Upper lobe of left lung (tissue), 6 donors: ENCODE data around the gene MANF. TPM values are rescaled to one million over a fixed set of nuclear protein-coding genes. Genes with fewer than 3 reads are reported as not detected.

ENCODE experiments used
- ATAC-seq, 2 donors: fragments of 200-7000 bp; cut with Tn5 transposase; one replicate each; pipeline ENCODE4 v1.9.1; 2022; ENCODE audit warnings: mild to moderate bottlenecking in 2 of 2, moderate library complexity in 2 of 2; ENCODE audit not compliant: low FRiP score in 2 of 2
- DNase-seq, 2 donors: peaks; one replicate each; pipeline ENCODE4 v3.0.0-alpha.2; 2019 to 2020
- H3K27ac ChIP-seq, 4 donors: fragments of 200-600 bp; sonication (generic); one replicate each; pipeline ENCODE4 v1.5.1; 2016 to 2019
- H3K27me3 ChIP-seq, 4 donors: fragments of 200-600 bp; sonication (generic); one replicate each; pipeline ENCODE4 v1.5.1; 2017 to 2019
- H3K36me3 ChIP-seq, 4 donors: fragments of 200-600 bp; sonication (generic); one replicate each; pipeline ENCODE4 v1.5.1; 2016 to 2019
- H3K4me1 ChIP-seq, 4 donors: fragments of 200-600 bp; sonication (generic); one replicate each; pipeline ENCODE4 v1.5.1; 2018 to 2019
- H3K4me3 ChIP-seq, 4 donors: fragments of 200-600 bp; sonication (generic); one replicate each; pipeline ENCODE4 v1.5.1; 2017 to 2019; ENCODE audit warnings: mild to moderate bottlenecking in 2 of 4, moderate library complexity in 1 of 4
- H3K9me3 ChIP-seq, 4 donors: fragments of 200-600 bp; sonication (generic); one replicate each; pipeline ENCODE4 v1.5.1; 2018 to 2019
- EP300 ChIP-seq, 4 donors: sonication (generic); formaldehyde crosslinking; IDR thresholded peaks; one replicate each; pipeline ENCODE4 v1.5.1; 2017; ENCODE audit warnings: antibody characterized with exemption in 4 of 4, control low read depth in 2 of 4
- POLR2A ChIP-seq, 4 donors: fragments of 450-650 bp; IDR thresholded peaks; one replicate each; pipeline ENCODE4 v1.5.1; 2016 to 2017; ENCODE audit warnings: antibody characterized with exemption in 4 of 4, mild to moderate bottlenecking in 2 of 4
- POLR2AphosphoS5 ChIP-seq, 2 donors: sonication (generic); formaldehyde crosslinking; IDR thresholded peaks; one replicate each; pipeline ENCODE4 v1.5.1; 2017; ENCODE audit warnings: antibody characterized with exemption in 2 of 2
- WGBS, 2 donors: methylation state at CpG; one replicate each; pipeline ENCODE4 v1.1.5; 2017 to 2018; 5-methylcytosine and 5-hydroxymethylcytosine counted together
- total RNA-seq, 6 donors: library from RNA; depleted of rRNA in 4 of 6; stranded (reverse); fragments of >200 nt in 4 of 6; gene quantifications; one replicate each; pipeline versions ENCODE4 v1.1.0 to v1.2.1, GENCODE V29; 2016 to 2021
- TF ChIP-seq, protein P1 (sequence below), 6 experiments: fragments of 450-650 bp in 4 of 6; fragments of 200-600 bp in 2 of 6; sonication (generic) in 2 of 6; IDR thresholded peaks; one replicate each; pipeline ENCODE4 v1.5.1; 2016 to 2019; ENCODE audit warnings: antibody characterized with exemption in 6 of 6
- donor health status: DM: no; HTN: no; CAD: no; lungs with moderate emphysema.
- donor health status: DM: no; HTN: yes; CAD: no; lungs with severe emphysema.

Gene MANF
- total RNA-seq, 6 donors from 2014 or later = 19.0 to 102 (median 54.5) TPM

- H3K27me3 ChIP-seq = no peaks in the 10 kb centered on the region
- H3K4me1 ChIP-seq = no peaks in the 10 kb centered on the region
- H3K27ac ChIP-seq = no peak overlapping the region
- H3K4me3 ChIP-seq = no peak overlapping the region
- 83 to 84% methylated on average over 8 of the region's 8 CpGs for WGBS, 2 donors
- no peak for TF ChIP-seq POLR2A (IDR thresholded peaks at IDR 0.05)
- TF ChIP-seq POLR2AphosphoS5 (IDR thresholded peaks at IDR 0.05) = no peak
- TF ChIP-seq, protein P1, sequence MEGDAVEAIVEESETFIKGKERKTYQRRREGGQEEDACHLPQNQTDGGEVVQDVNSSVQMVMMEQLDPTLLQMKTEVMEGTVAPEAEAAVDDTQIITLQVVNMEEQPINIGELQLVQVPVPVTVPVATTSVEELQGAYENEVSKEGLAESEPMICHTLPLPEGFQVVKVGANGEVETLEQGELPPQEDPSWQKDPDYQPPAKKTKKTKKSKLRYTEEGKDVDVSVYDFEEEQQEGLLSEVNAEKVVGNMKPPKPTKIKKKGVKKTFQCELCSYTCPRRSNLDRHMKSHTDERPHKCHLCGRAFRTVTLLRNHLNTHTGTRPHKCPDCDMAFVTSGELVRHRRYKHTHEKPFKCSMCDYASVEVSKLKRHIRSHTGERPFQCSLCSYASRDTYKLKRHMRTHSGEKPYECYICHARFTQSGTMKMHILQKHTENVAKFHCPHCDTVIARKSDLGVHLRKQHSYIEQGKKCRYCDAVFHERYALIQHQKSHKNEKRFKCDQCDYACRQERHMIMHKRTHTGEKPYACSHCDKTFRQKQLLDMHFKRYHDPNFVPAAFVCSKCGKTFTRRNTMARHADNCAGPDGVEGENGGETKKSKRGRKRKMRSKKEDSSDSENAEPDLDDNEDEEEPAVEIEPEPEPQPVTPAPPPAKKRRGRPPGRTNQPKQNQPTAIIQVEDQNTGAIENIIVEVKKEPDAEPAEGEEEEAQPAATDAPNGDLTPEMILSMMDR (IDR thresholded peaks at IDR 0.05) = no peak
- TF ChIP-seq EP300 (IDR thresholded peaks at IDR 0.05) = no peak
- ATAC-seq (no peak), DNase-seq (peak in 1 of 2 donors; percentile 49)
- H3K36me3 ChIP-seq = peaks cover 18 to 56% (median 38%) of the 10 kb centered on the region in 4 donors
- no peaks in the 10 kb centered on the region for H3K9me3 ChIP-seq
Observed at GRCh38 chr3:51436998-51437639, 52.0 kb downstream of the MANF start.

Other genes with a start within 250 kb of the MANF start
- 10 to 100 TPM; 22.0 to 39.8 (median 27.2) TPM for gene RBM15B, start 6.0 kb downstream of the MANF start, total RNA-seq
- 10 to 100 TPM; 18.6 to 23.9 (median 20.1) TPM for gene DCAF1, start 114.7 kb downstream of the MANF start, total RNA-seq
- gene RAD54L2, start 153.4 kb downstream of the MANF start, total RNA-seq = 10 to 100 TPM; 21.6 to 57.6 (median 27.3) TPM